Thymus (tissue), 2 donors: ENCODE results near the gene ANKS3. TPM values are rescaled to one million over a fixed set of nuclear protein-coding genes. Genes with fewer than 3 reads are reported as not detected.

Experiments
- polyA plus RNA-seq: library from polyadenylated mRNA; stranded (reverse); fragments of 200-250 nt; gene quantifications from one replicate; pipeline ENCODE4 v1.2.3, GENCODE V29; 2013
- total RNA-seq: library from RNA; stranded (reverse); fragments of 120-200 nt; gene quantifications from one replicate; pipeline ENCODE4 v1.2.4, GENCODE V29; 2013
- donor health status: healthy.

The ANKS3 gene
- total and polyA plus RNA-seq, 2 donors: 9.8 to 34.0 TPM

Other genes with a start within 250 kb of the ANKS3 start
- gene CDIP1, start 195.5 kb downstream of the ANKS3 start, total RNA-seq: 15.7 TPM
- gene CDIP1, start 195.5 kb downstream of the ANKS3 start, polyA plus RNA-seq: 24.9 TPM
- 0.05 TPM for gene C16orf96, start 177.9 kb downstream of the ANKS3 start, total RNA-seq
- gene C16orf96, start 177.9 kb downstream of the ANKS3 start, polyA plus RNA-seq: 0.05 TPM
- 5.9 TPM for gene UBALD1, start 119.4 kb downstream of the ANKS3 start, total RNA-seq
- 20.4 TPM for gene UBALD1, start 119.4 kb downstream of the ANKS3 start, polyA plus RNA-seq
- gene MGRN1, start 109.4 kb downstream of the ANKS3 start, total RNA-seq: 8.4 TPM
- gene MGRN1, start 109.4 kb downstream of the ANKS3 start, polyA plus RNA-seq: 16.0 TPM
- 35.4 TPM for gene NUDT16L1, start 40.7 kb downstream of the ANKS3 start, total RNA-seq
- 37.1 TPM for gene NUDT16L1, start 40.7 kb downstream of the ANKS3 start, polyA plus RNA-seq
- 0.38 TPM for gene DNAAF8, start 266 bp upstream of the ANKS3 start, total RNA-seq
- 1.1 TPM for gene DNAAF8, start 266 bp upstream of the ANKS3 start, polyA plus RNA-seq
- gene ZNF500, start 32.9 kb upstream of the ANKS3 start, total RNA-seq: 7.7 TPM
- 13.8 TPM for gene ZNF500, start 32.9 kb upstream of the ANKS3 start, polyA plus RNA-seq
- not detected for gene SEPTIN12, start 54.1 kb upstream of the ANKS3 start, total RNA-seq
- gene SEPTIN12, start 54.1 kb upstream of the ANKS3 start, polyA plus RNA-seq: 0.14 TPM
- 3.9 TPM for gene SMIM22, start 61.1 kb upstream of the ANKS3 start, total RNA-seq
- gene SMIM22, start 61.1 kb upstream of the ANKS3 start, polyA plus RNA-seq: 16.2 TPM
- gene ROGDI, start 68.4 kb upstream of the ANKS3 start, total RNA-seq: 28.0 TPM
- 40.8 TPM for gene ROGDI, start 68.4 kb upstream of the ANKS3 start, polyA plus RNA-seq
- gene GLYR1, start 113.0 kb upstream of the ANKS3 start, total RNA-seq: 36.4 TPM
- gene GLYR1, start 113.0 kb upstream of the ANKS3 start, polyA plus RNA-seq: 59.1 TPM
- 12.9 TPM for gene UBN1, start 113.2 kb upstream of the ANKS3 start, total RNA-seq
- gene UBN1, start 113.2 kb upstream of the ANKS3 start, polyA plus RNA-seq: 9.2 TPM
- 3.7 TPM for gene PPL, start 202.9 kb upstream of the ANKS3 start, total RNA-seq
- gene PPL, start 202.9 kb upstream of the ANKS3 start, polyA plus RNA-seq: 14.3 TPM
- gene SEC14L5, start 224.1 kb upstream of the ANKS3 start, total RNA-seq: 0.24 TPM
- 0.14 TPM for gene SEC14L5, start 224.1 kb upstream of the ANKS3 start, polyA plus RNA-seq